Uterus (tissue), 4 donors: ENCODE results near the gene RCAN1. TPM values are rescaled to one million over a fixed set of nuclear protein-coding genes. Genes with fewer than 3 reads are reported as not detected.

Source experiments
- DNase-seq, 2 donors: peaks; one replicate each; pipeline ENCODE4 v3.0.0-alpha.2; 2019 to 2020
- H3K27ac ChIP-seq, 2 donors: fragments of 200-600 bp; sonication (generic); 1 replicate in 1 of 2; 2 replicates in 1 of 2; pipeline ENCODE4 v1.5.1; 2016 to 2018
- H3K27me3 ChIP-seq, 2 donors: fragments of 200-600 bp; sonication (generic); one replicate each; pipeline ENCODE4 v1.5.1; 2018 to 2019; ENCODE audit warnings: control low read depth in 1 of 2
- H3K36me3 ChIP-seq, 2 donors: fragments of 200-600 bp; sonication (generic); one replicate each; pipeline ENCODE4 v1.5.1; 2019; ENCODE audit warnings: control low read depth in 1 of 2
- H3K4me1 ChIP-seq, 2 donors: fragments of 200-600 bp; sonication (generic); one replicate each; pipeline ENCODE4 v1.5.1; 2018 to 2019; ENCODE audit warnings: control low read depth in 1 of 2
- H3K4me3 ChIP-seq, 2 donors: fragments of 200-600 bp; sonication (generic); 1 replicate in 1 of 2; 2 replicates in 1 of 2; pipeline ENCODE4 v1.5.1; 2018 to 2019; ENCODE audit warnings: mild to moderate bottlenecking in 1 of 2
- H3K9me3 ChIP-seq, 2 donors: fragments of 200-600 bp; sonication (generic); one replicate each; pipeline ENCODE4 v1.5.1; 2019; ENCODE audit warnings: control low read depth in 1 of 2
- POLR2A ChIP-seq, 2 donors: fragments of 450-650 bp; IDR thresholded peaks; one replicate each; pipeline ENCODE4 v1.6.1; 2016; ENCODE audit warnings: antibody characterized with exemption in 2 of 2, mild to moderate bottlenecking in 1 of 2, moderate library complexity in 1 of 2
- intact Hi-C: fragments of 100-400 bp; cut with DNase I; formaldehyde crosslinking; loops from one replicate; pipeline ENCODE4 v1.15.1; 2023; ENCODE audit warnings: low total_unique reads
- total RNA-seq, 4 donors: library from RNA; depleted of rRNA in 3 of 4; stranded (reverse); fragments of >200 nt in 3 of 4; gene quantifications; one replicate each; pipeline versions ENCODE4 v1.1.0 to v1.2.4, GENCODE V29; 2014 to 2023
- TF ChIP-seq, protein P1 (sequence below), 4 experiments: fragments of 200-600 bp in 2 of 4; fragments of 450-650 bp in 2 of 4; sonication (generic) in 2 of 4; IDR thresholded peaks; one replicate each; pipeline ENCODE4 v1.5.1; 2016 to 2019; ENCODE audit warnings: antibody characterized with exemption in 4 of 4, mild to moderate bottlenecking in 2 of 4, moderate library complexity in 1 of 4
- donor health status: DM: yes; HTN: yes; CAD: no.

RCAN1 gene
- total RNA-seq, 4 donors from 2014 or later, result 12.4 to 22.5 (median 16.5) TPM

DNA sequence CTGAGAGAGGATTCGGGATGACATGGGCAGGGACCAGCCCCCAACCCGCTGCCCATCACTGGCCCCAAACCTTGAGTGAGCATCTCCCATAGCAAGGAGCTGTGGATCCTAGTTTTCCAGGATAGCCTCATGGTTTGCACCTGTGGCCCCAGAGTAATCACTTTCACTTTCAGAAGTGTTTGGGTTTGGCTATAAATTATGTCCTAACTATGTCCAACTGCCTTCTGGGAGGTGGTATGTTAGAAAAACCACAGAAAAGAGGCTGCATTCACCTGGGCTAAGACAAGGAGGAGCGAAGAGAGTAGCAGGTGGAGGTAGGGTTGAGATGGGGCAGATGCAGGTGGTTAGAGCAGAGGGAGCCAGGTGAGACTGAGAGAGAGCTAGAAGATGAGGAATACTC lies 34.5 kb upstream of the RCAN1 start:
- no peaks in the 10 kb centered on the region for H3K27me3 ChIP-seq
- no peak overlapping the region for H3K27ac ChIP-seq
- no peak overlapping the region for H3K4me3 ChIP-seq
- H3K4me1 ChIP-seq, result no peaks in the 10 kb centered on the region
- no peaks in the 10 kb centered on the region for H3K36me3 ChIP-seq
- H3K9me3 ChIP-seq, result no peaks in the 10 kb centered on the region
- no peak for TF ChIP-seq POLR2A (IDR thresholded peaks at IDR 0.05)
- TF ChIP-seq, protein P1, sequence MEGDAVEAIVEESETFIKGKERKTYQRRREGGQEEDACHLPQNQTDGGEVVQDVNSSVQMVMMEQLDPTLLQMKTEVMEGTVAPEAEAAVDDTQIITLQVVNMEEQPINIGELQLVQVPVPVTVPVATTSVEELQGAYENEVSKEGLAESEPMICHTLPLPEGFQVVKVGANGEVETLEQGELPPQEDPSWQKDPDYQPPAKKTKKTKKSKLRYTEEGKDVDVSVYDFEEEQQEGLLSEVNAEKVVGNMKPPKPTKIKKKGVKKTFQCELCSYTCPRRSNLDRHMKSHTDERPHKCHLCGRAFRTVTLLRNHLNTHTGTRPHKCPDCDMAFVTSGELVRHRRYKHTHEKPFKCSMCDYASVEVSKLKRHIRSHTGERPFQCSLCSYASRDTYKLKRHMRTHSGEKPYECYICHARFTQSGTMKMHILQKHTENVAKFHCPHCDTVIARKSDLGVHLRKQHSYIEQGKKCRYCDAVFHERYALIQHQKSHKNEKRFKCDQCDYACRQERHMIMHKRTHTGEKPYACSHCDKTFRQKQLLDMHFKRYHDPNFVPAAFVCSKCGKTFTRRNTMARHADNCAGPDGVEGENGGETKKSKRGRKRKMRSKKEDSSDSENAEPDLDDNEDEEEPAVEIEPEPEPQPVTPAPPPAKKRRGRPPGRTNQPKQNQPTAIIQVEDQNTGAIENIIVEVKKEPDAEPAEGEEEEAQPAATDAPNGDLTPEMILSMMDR (IDR thresholded peaks at IDR 0.05), result no peak
- intact Hi-C loops, result no loop called here
- DNase-seq, result no peak

DNA sequence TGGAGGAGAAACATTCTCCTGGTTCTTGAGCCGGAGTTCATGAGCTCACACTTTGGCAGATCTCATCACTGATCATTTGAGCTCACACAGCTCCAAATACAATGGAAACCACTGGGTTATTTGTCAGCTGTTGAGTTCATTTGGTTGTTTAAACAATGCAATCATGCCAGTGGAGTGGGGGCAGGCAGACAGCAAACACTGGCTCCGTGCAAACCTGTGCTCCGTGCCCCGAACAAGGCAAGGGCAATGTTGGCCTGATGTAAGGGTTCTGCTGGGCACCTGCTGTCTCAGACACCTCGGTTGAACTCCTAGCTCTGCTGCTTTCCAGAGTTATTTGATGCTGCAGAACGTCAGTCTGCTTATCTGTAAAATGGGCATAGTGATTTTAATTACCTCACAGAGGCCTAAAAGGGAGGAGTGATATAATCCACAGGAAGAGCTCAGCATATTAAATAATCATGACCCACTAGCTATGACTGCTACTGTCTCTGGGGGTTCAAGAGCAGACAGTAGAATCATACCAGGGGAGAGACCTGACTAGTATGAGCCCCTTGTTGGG lies 33.9 kb upstream of the RCAN1 start:
- Histone ChIP-seq H3K27ac (no peak overlapping the region), H3K4me1 (no peaks in the 10 kb centered on the region), H3K4me3 (no peak overlapping the region), H3K36me3 (no peaks in the 10 kb centered on the region), H3K27me3 (no peaks in the 10 kb centered on the region), H3K9me3 (no peaks in the 10 kb centered on the region)
- intact Hi-C loops, result no loop called here
- no peak for TF ChIP-seq POLR2A (IDR thresholded peaks at IDR 0.05)
- TF ChIP-seq, protein P1 (IDR thresholded peaks at IDR 0.05), result no peak
- DNase-seq, result no peak

DNA sequence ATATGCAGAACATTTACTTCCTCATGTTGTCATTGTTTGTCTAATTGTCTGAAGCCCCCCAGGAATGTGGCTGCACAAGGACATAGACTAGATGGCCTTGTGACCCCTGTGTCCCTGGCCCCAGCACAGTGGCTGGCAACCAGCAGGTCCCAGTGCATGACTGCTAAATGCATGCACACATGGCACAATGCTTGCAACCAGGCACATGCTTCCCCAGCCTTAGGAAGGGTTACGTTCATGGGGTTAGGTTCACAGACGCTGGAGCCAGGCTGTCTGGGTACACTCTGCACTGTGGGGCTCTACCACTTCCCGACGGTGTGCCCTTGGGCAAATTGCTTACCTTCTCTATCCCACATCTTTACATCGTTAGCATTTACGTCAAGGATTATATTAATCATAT lies 32.6 kb upstream of the RCAN1 start:
- Histone ChIP-seq H3K27me3 (no peaks in the 10 kb centered on the region), H3K36me3 (no peaks in the 10 kb centered on the region), H3K4me1 (no peaks in the 10 kb centered on the region), H3K9me3 (no peaks in the 10 kb centered on the region), H3K4me3 (no peak overlapping the region), H3K27ac (no peak overlapping the region)
- intact Hi-C loops, result no loop called here
- TF ChIP-seq, protein P1 (IDR thresholded peaks at IDR 0.05), result no peak
- no peak for TF ChIP-seq POLR2A (IDR thresholded peaks at IDR 0.05)
- DNase-seq, result no peak

DNA sequence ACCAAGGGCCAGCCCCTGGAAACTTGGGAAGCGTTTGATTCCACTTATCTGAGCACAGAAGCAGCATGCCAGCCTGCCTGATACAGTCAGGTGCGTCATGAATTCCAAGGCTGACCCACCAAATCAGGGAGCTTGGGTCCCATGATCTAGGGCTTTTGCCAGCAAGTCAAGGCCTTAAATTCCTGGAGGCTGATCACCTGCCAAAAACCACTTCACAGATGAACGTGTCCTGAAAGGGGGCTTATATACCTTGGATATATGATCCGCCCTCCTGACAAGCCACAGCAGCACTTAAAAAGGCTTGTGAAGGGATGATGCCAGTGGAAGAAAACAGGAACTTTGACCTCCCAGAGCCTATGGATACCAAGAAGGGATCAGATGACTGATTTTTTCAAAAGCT lies 29.9 kb upstream of the RCAN1 start:
- no peak for TF ChIP-seq POLR2A (IDR thresholded peaks at IDR 0.05)
- TF ChIP-seq, protein P1 (IDR thresholded peaks at IDR 0.05), result no peak
- Histone ChIP-seq H3K4me1 (no peaks in the 10 kb centered on the region), H3K27ac (no peak overlapping the region), H3K27me3 (no peaks in the 10 kb centered on the region), H3K9me3 (no peaks in the 10 kb centered on the region), H3K36me3 (no peaks in the 10 kb centered on the region), H3K4me3 (no peak overlapping the region)
- intact Hi-C loops, result no loop called here
- no peak for DNase-seq

DNA sequence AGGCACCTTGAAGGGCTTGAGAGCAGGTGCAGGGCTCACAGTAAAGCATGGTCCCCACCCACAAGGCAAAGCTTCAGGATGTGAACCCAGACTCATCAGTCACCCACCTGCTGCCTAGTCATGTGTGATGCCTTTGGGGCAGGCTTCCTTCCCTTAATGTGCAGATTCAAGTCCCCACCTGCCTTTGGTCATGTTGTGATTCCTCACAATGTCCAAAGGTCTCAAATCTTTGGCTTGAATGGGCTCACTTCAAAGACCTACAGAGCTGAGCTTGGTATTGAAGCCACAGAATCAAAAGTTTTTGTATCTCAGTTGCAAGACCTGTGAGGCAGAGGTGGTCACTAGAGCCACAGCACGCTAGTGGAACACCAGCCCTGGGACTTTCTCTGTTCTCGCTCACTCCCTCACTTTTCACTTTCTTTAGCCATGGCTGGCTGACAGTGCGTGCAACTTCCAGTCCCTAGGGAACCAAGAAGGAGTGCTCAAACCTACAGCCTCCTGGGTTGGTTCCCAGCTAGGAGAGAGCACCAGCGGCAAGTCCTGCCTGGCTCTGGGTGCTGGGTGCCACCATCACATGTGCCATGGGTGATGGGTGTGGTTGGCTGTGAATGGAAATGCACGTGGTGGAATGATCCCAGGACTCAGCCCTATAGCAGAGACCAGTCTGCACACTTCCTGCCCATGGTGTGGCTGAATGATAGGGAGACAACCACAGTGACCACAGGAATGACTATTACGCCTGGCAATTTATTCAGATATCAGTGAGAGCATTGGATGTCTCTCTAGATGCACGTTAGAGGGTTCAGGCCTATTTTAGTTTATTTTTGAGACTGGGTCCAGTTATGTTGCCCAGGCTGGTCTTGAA lies 27.5 kb upstream of the RCAN1 start:
- no peak for TF ChIP-seq POLR2A (IDR thresholded peaks at IDR 0.05)
- TF ChIP-seq, protein P1 (IDR thresholded peaks at IDR 0.05), result no peak
- no peak overlapping the region for H3K27ac ChIP-seq
- no peak overlapping the region for H3K4me3 ChIP-seq
- no peaks in the 10 kb centered on the region for H3K4me1 ChIP-seq
- no peaks in the 10 kb centered on the region for H3K36me3 ChIP-seq
- H3K9me3 ChIP-seq, result no peaks in the 10 kb centered on the region
- no peak for DNase-seq
- no peaks in the 10 kb centered on the region for H3K27me3 ChIP-seq
- intact Hi-C loops, result no loop called here
